Gastroesophageal sphincter (tissue), 3 donors: Measurements from ENCODE around the gene COLQ.

Source experiments
- CTCF ChIP-seq, 4 experiments: fragments of 200-600 bp in 2 of 4; fragments of 450-650 bp in 2 of 4; sonication (generic) in 1 of 4; IDR thresholded peaks; one replicate each; pipeline ENCODE4 v1.5.1; 2017 to 2019; ENCODE audit warnings: antibody characterized with exemption in 4 of 4, mild to moderate bottlenecking in 2 of 4, moderate library complexity in 2 of 4
- EP300 ChIP-seq: sonication (generic); formaldehyde crosslinking; IDR thresholded peaks from one replicate; pipeline ENCODE4 v1.6.1; 2017; ENCODE audit warnings: antibody characterized with exemption, mild to moderate bottlenecking
- POLR2A ChIP-seq, 2 donors: fragments of 450-650 bp; IDR thresholded peaks; one replicate each; pipeline ENCODE4 v1.6.1; 2017; ENCODE audit warnings: antibody characterized with exemption in 2 of 2, mild to moderate bottlenecking in 2 of 2, moderate library complexity in 1 of 2
- POLR2AphosphoS5 ChIP-seq: sonication (generic); formaldehyde crosslinking; IDR thresholded peaks from one replicate; pipeline ENCODE4 v1.6.1; 2017; ENCODE audit warnings: antibody characterized with exemption

GRCh38 chr3:15513116-15513515 is 8.4 kb downstream of the COLQ start:
- no peak for TF ChIP-seq CTCF (IDR thresholded peaks at IDR 0.05)
- no peak for TF ChIP-seq POLR2AphosphoS5
- no peak for TF ChIP-seq EP300
- TF ChIP-seq POLR2A (IDR thresholded peaks at IDR 0.05): no peak
